ENCODE measurements around the gene ACOXL. TPM values are rescaled to one million over a fixed set of nuclear protein-coding genes. Genes with fewer than 3 reads are reported as not detected.

Gene ACOXL
- total RNA-seq, 1 experiment from 2014 or later: not detected

DNA sequence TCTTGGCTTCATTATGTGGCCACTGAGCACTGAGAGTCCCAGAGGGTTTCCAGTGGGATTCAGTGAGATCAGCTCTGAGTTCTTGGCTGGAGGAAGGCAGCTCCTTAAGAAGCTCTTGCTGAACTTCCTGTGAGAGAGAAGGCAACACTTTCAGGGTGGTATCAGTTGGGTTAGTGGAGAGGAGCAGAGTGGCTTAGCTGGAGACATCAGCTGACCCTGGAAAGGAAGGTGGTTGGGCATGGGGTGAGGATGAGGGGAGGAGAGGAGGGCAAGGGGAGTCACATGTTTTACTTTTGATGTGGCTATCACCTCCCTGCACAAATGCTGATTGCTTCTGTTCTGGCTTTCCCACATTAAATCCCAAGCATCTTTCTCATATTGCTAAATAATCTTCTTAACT lies 95.1 kb downstream of the ACOXL start:
- DNase-seq (ENCODE audit: low read depth): no peak

GRCh38 chr2:110828330-110828729 lies 96.0 kb downstream of the ACOXL start:
- DNase-seq (ENCODE audit: low read depth): no peak

DNA sequence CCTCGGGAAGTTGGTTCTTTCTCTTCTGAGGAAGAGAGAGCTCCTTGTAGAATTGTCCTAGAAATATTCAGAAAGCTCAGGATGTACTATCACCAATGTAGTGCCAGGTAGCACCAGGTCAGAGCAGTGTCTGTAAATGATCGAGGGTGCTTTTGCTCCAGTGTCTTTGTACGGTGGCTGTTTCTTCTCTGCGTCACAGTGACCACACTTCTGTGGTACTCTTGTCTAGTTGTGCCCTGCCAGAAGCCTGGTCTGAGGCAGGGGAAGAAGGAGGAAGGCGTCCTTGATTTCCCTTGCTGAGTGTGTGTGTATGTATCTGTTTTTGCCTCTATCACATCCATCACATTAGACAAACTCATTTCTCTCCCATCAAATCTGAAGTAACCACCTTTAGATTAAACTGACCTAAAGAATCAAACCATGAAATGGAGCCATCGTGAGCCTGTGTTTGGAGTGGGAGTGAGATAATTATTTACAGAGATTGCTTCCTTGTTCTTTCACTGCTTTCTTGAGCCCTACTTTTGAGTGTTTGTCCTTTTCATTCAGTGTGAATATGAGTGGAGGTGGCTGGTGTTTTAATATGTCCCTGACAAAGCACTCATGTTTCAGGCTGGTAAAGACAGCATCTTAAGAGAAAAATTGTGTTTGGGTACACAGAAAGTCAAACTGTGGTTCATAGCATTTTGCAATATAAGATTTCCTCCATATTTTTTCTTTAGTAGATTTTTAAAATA lies 97.2 kb downstream of the ACOXL start:
- no peak for DNase-seq (ENCODE audit: low read depth)

- no peak for DNase-seq (ENCODE audit: low read depth)
These were observed 100.4 kb downstream of the ACOXL start for GRCh38 chr2:110832740-110833139.

DNA sequence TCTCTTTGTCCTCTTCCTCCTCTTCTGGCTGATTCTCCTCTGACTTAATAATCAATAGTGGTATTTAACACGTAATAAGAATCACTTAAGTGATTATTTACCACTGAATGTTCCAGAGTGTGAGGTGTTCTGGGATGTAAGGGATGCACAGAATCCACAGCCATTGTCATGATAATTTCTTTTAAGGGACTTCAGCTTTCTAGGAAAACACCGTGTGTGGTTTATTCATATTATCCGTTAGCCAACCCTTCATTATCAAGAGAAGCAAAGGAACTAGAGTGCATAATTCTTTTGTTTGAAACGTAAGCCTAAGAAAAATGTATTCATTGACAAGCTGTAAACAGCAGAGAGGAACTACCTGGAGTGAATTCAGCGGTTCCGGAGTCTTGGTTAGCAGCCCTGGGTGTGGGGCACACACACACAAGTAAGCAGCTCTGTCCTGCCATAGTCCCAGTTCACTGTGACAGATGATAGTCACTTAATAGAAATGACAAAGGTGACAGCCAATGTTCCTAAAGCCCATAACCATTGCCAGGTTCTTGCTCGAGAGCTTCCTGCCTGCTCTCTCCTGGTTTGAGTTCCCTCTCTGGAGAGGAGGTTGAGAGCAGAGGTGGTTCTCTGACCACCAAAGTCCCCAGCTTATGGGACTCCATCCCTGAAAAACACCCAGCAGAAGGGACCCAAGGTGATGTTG lies 101.9 kb downstream of the ACOXL start:
- no peak for DNase-seq (ENCODE audit: low read depth)

DNA sequence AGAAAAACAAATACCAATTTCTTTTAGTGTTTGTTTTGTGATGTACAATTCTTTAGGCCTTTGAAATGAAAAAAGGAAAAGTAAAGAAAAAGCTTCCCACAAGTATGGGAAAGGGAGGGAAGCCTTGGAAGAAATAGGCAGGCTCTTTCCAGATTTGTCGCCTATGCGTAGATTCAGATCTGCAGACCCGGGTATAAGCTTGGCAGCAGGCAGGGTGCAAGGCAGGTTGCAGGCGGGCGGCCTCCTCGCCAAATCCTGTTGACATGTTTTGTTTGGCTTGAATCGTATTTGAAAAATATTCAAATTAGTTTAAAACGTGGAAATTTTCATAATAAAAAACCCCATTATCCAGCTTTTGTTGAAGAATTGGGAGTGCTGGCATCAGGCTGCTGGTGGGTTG lies 104.3 kb downstream of the ACOXL start:
- no peak for DNase-seq (ENCODE audit: low read depth)

GRCh38 chr2:110837446-110838409 lies 105.4 kb downstream of the ACOXL start:
- no peak for DNase-seq (ENCODE audit: low read depth)

DNA sequence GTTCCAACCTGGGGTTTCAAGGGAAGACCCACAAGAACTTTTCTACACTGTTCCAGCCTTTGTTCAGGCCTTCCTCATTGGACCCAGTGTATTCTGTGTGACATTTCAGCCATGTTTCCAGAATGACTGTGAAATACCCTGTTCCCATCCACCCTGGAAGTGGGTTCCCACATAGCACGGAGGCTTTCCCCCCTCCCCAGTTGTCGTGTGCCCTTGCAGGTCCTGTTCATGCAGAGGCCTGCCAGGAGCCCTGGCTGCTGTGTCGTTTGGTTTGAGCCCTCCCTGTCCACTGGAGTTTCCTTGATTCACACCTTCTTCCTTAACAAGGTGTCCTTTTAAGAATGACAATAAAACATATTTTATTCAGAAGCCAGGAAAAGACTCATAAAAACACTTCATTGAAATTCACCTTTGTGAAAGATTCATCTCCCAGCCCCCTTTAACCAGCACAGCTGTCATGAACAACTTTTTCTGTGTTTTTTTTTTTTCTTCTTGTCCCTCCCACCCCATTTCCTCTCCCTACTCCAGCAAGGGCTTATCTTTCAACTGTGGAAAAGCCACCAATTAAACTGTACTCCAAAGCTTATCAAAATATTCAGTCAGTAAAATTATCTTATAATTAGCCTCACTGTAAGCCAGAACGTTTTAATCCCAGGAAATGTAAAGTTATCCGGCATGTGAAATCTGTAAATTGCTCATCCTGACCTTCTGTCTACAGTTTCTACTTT lies 106.4 kb downstream of the ACOXL start:
- no peak for DNase-seq (ENCODE audit: low read depth)

- no peak for DNase-seq (ENCODE audit: low read depth)
These were observed 108.1 kb downstream of the ACOXL start for GRCh38 chr2:110840508-110840907.

DNA sequence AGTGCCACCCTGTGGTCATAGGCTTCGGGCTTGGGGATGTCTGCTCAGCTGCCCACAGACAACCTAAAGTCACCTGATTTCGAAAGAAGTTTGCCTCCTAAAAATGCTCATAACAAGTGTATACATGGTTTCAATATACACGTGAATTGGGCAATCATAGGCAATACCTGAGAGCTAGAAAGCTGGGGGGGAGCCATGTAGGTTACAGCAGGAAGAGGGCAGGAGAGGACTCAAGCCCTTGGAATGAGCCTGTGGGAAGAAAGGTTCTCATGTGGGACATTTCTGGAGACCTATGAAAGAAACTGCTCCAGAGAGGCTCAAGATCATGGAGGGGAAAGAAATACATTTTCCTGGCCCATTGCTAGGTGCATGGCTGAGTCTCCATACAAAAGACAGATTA lies 109.7 kb downstream of the ACOXL start:
- no peak for DNase-seq (ENCODE audit: low read depth)

DNA sequence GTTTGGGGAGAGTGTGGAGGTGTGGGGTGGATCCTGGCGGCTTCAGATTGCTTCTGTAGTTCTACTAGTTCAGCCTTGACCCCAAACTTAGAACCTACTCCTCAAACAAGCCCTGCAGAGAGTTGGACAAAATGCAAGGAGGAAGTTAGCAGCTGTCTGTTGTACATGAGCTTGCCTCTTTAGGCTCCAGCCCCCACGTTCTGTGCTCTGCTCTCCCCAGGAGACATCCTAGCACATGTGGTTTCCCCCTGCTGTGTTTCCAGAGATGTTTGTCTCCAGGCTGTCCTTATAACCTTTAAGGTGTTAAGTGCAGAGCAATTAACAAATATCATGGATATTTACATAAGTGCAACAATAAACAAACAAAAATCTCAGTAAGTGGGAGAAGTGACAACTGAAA lies 111.1 kb downstream of the ACOXL start:
- DNase-seq (ENCODE audit: low read depth): no peak

DNA sequence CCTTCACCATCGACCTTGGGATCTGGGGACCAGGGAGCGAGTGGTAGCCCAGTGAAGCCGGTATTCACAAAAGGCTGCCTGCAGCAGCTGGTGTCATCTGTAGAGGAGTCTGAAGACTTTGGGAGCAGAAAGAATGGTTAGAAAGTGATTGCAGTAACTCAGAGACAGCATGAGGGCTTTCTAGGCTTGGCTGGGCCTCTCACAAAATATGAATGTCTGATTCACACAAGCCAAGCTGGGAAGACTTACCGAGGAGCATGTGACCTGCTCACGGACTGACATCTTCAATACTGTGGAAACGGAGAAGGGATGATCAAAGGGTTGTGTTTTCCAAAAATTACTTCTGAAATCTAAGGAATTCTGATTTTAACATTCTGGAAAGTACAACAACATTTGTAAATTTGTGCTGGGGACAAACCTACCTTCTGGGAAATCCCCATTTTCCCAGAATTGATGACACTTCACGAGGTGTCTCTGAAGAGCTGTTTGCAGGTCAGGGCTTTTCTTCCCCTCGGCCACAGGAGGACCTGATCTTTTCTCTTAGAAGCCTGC lies 111.7 kb downstream of the ACOXL start:
- no peak for DNase-seq (ENCODE audit: low read depth)

- no peak for DNase-seq (ENCODE audit: low read depth)
These were observed 115.3 kb downstream of the ACOXL start for GRCh38 chr2:110847651-110848050.

DNA sequence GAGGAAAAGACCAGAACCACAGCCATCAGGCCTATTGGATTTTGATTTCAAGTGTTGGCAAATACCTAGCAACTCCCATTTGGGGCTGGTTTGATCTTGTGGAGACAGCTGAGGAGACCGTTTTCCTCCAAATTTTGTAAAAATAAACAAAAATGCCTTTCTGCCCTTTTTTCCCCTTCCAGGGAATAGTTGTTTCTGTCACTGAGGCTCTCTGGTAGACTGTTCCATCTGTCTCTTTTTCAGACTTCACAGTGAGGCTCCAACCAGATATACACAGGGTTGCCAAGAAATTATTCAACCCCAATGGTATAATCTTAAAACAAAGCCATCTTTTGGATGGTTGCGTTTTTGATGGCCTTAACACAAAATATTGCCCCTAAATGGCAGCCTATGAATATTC lies 115.7 kb downstream of the ACOXL start:
- no peak for DNase-seq (ENCODE audit: low read depth)

GRCh38 chr2:110848519-110849030 lies 116.2 kb downstream of the ACOXL start:
- DNase-seq (ENCODE audit: low read depth): no peak

DNA sequence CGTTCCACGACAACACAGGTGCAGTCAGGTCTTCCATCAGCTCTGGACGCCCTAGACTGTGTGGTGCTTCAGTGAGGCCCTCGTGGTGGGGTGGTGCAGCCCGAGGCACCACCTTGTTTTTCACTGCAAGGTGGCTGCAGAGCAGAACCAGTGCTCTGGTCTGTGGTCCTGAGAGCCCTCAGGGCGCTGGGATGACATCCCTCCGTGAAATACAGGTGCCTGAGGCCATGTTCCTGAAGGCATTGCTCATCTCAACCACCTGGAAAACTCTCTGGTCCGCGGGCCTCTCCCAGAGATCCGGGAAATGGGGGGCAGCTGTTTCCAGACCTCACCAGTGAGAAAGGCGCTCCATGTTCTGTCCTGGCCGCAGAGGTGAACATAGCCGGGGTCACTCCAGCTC lies 119.2 kb downstream of the ACOXL start:
- DNase-seq (ENCODE audit: low read depth): no peak

DNA sequence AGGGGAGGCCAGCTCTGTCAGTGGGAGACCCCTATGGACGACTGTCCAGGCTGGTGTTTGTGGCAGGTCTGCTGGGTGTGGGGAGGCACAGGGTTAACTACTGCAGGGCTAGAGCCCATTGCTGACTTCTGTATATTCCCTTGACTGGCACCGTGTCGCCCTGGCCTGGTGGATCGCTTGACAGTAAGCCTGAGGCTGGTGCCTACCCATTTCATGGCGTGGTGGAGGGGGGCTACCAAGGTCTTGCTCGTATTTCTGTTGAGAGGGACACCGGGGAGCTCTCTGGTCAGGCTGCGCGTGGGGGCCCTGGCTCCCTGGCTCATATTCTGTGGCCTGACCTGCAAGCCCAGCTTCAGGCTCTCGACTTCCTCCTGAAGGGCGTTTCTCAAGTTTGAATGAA lies 119.7 kb downstream of the ACOXL start:
- no peak for DNase-seq (ENCODE audit: low read depth)

DNA sequence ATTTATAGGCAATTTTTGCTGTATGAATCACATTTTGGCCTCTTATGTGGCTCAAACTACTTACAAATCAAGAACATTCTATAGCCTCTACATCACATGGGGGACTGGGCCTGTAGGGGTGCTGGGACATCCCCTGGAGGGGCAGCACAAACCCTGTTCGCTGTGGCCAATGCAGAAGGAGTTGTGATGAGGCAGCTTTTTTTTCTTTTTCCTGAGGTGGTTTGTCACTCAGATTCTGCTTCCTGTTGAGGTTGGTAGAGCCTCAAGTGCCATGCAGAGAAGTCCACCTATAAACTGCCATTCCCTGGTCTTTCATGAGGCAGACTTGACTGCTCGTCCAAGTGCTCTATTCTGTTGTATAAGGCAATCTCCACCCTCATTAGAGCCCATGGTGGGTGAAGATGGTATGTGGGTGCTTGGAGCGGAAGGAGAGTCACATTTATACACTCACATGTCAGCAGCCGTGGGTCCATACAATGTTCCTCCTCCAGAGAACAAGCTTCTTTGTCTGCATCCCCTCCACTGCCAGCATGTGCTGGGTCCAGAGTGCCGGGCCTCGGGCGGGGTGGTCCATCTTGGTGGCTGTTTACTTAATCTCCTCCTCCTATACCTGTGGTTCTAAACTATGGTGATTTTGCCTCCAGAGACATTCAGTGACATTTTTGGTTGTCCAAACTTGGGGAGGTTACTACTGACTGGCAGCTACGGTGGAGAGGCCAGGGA lies 120.3 kb downstream of the ACOXL start:
- no peak for DNase-seq (ENCODE audit: low read depth)

DNA sequence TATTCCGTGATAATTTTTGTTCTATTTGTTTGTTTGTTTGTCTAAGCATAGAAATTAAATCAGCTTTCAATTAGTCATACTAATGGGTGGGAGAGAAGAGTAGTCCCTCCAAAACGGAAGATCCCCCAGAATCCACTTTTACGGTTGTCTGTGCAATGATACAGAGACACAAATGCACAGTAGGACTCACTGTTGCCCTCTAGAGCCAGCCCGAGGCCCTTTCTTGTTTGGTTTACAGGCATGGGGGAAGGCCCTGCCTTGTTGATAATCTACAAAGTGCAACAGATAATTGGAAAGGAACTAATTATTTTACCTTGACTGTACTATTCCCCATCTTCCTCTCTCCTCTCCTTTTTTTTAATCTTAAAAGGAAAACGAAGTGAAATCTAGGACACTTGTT lies 121.1 kb downstream of the ACOXL start:
- DNase-seq (ENCODE audit: low read depth): peak; percentile 22

- DNase-seq (ENCODE audit: low read depth): no peak
These were observed 121.6 kb downstream of the ACOXL start for GRCh38 chr2:110853948-110854347.

Data from RPMI7951 (cell line).